Adrenal gland (tissue), 9 donors: ENCODE measurements around the gene KRABD2.

Experiments used
- DNase-seq, 7 donors: peaks; one replicate each; pipeline ENCODE4 v3.0.0-alpha.2; 2019 to 2020
- H3K27ac ChIP-seq, 5 donors: fragments of 200-600 bp; sonication (generic) in 4 of 5; 1 replicate in 3 of 5; 2 replicates in 2 of 5; pipeline versions ENCODE4 v1.5.1 to v1.8.0; 2016 to 2020; ENCODE audit warnings: mild to moderate bottlenecking in 1 of 5
- H3K27me3 ChIP-seq: fragments of 200-600 bp; 2 replicates; pipeline ENCODE4 v1.8.0; 2021
- H3K36me3 ChIP-seq, 2 donors: fragments of 200-600 bp; replicated peaks in 1 of 2; 1 replicate in 1 of 2; 2 replicates in 1 of 2; pipeline versions ENCODE4 v1.5.1 to v1.8.0; 2018 to 2022
- H3K4me1 ChIP-seq, 2 donors: fragments of 200-600 bp; replicated peaks in 1 of 2; 1 replicate in 1 of 2; 2 replicates in 1 of 2; pipeline versions ENCODE4 v1.5.1 to v1.8.0; 2018 to 2021
- H3K4me3 ChIP-seq, 4 donors: fragments of 200-600 bp; sonication (generic) in 3 of 4; one replicate each; pipeline ENCODE4 v1.5.1; 2016 to 2018
- H3K9me3 ChIP-seq, 3 donors: fragments of 200-600 bp; sonication (generic) in 1 of 3; replicated peaks in 1 of 3; 1 replicate in 2 of 3; 2 replicates in 1 of 3; pipeline versions ENCODE4 v1.5.1 to v1.8.0; 2016 to 2021
- POLR2A ChIP-seq, 2 donors: fragments of 450-650 bp; IDR thresholded peaks; one replicate each; pipeline ENCODE4 v1.6.1; 2017; ENCODE audit warnings: antibody characterized with exemption in 2 of 2, mild to moderate bottlenecking in 2 of 2, moderate library complexity in 1 of 2
- WGBS, 4 donors: extraction: QIAGEN DNeasy Blood & Tissue Kit in 2 of 4; methylation state at CpG; one replicate each; pipeline versions ENCODE4 v1.1.5 to v1.1.7; 2013 to 2017; 5-methylcytosine and 5-hydroxymethylcytosine counted together
- intact Hi-C, 2 donors: fragments of 100-400 bp; cut with DNase I; formaldehyde crosslinking; loops; one replicate each; pipeline versions ENCODE4 v1.14.1 to v1.15.0; 2022 to 2023
- TF ChIP-seq, protein P1 (sequence below), 6 experiments: fragments of 450-650 bp in 4 of 6; fragments of 200-600 bp in 2 of 6; sonication (generic) in 1 of 6; IDR thresholded peaks; 1 replicate in 5 of 6; 2 replicates in 1 of 6; pipeline versions ENCODE4 v1.5.1 to v1.8.0; 2016 to 2021; ENCODE audit warnings: antibody characterized with exemption in 6 of 6, mild to moderate bottlenecking in 2 of 6, moderate library complexity in 1 of 6
- donor health status: healthy with polysubstance abuse.
- donor health status: Bipolar disorder and iron deficiency.
- donor health status: DM: yes; HTN: yes; CAD: no.
- donor health status: DM: no; HTN: no; CAD: no.
- donor health status: DM: no; HTN: no; CAD: no.

Gene KRABD2

GRCh38 chr17:8368193-8368592 is 8.3 kb downstream of the KRABD2 start:
- intact Hi-C loops = no loop called here
- TF ChIP-seq POLR2A (IDR thresholded peaks at IDR 0.05) = no peak
- TF ChIP-seq, protein P1, sequence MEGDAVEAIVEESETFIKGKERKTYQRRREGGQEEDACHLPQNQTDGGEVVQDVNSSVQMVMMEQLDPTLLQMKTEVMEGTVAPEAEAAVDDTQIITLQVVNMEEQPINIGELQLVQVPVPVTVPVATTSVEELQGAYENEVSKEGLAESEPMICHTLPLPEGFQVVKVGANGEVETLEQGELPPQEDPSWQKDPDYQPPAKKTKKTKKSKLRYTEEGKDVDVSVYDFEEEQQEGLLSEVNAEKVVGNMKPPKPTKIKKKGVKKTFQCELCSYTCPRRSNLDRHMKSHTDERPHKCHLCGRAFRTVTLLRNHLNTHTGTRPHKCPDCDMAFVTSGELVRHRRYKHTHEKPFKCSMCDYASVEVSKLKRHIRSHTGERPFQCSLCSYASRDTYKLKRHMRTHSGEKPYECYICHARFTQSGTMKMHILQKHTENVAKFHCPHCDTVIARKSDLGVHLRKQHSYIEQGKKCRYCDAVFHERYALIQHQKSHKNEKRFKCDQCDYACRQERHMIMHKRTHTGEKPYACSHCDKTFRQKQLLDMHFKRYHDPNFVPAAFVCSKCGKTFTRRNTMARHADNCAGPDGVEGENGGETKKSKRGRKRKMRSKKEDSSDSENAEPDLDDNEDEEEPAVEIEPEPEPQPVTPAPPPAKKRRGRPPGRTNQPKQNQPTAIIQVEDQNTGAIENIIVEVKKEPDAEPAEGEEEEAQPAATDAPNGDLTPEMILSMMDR (IDR thresholded peaks at IDR 0.05) = no peak

DNA sequence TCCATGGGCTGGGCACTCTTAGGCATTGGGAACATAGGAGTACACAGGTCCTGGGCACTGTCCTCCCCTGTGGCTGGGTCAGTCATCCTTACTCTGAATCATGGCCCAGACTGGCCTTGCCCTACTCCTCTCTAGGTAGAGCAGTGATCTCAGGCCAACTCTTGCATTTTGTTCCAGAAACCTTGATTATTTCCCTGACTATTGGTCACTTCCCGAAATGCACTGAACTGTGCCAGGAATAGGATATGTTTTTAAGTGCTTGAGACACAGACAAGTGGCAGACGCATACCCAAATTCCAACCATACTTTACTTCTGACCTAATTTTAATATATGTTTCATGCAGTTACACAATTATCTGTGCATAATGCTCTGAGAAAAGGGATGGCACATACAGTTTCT is 10.3 kb downstream of the KRABD2 start:
- DNase-seq = peak; percentile 60 to 92 (median 85)
- Histone ChIP-seq H3K36me3 (peaks cover 0 to 13% of the 10 kb centered on the region in 2 donors), H3K27me3 (no peaks in the 10 kb centered on the region), H3K4me3 (no peak overlapping the region), H3K4me1 (peaks cover 4 to 5% of the 10 kb centered on the region in 2 donors), H3K27ac (peak overlapping the region in 4 of 5 donors; percentile 15 to 79 (median 65)), H3K9me3 (no peaks in the 10 kb centered on the region)
- TF ChIP-seq, protein P1 (IDR thresholded peaks at IDR 0.05) = no peak
- no peak for TF ChIP-seq POLR2A (IDR thresholded peaks at IDR 0.05)
- intact Hi-C loops = no loop called here
- 32 to 40% (median 35%) methylated on average over 2 of the region's 2 CpGs for WGBS, 4 donors

More at GRCh38 chr17:8368193-8368592, 8.3 kb downstream of the KRABD2 start:
- H3K9me3 ChIP-seq = no peaks in the 10 kb centered on the region
- 58 to 79% (median 70%) methylated on average over 3 of the region's 3 CpGs for WGBS, 4 donors
- H3K27ac ChIP-seq = no peak overlapping the region
- peaks cover 4 to 5% of the 10 kb centered on the region in 2 donors for H3K4me1 ChIP-seq
- H3K27me3 ChIP-seq = no peaks in the 10 kb centered on the region
- peaks cover 0 to 13% of the 10 kb centered on the region in 2 donors for H3K36me3 ChIP-seq
- DNase-seq = no peak
- H3K4me3 ChIP-seq = no peak overlapping the region

DNA sequence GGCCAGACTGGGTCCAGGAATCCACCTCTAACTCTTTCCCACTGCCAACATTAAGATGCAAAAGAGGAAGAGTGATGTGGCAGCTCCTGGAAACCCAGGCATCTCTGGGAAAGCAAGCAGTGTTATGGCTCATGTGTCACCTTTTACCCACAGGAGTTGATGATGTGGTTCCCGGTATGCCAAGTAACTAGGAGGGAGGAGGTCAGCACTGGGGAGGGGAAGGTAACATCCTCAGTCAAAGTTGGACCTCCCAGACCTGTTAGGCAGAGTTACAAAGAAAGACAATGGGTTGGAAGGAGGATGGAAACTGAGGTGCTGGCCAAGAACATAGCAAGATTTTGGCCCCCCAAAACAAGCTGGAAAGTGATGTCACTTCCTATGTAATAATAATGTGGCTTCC is 11.4 kb downstream of the KRABD2 start:
- H3K36me3 ChIP-seq = peaks cover 0 to 13% of the 10 kb centered on the region in 2 donors
- no peak overlapping the region for H3K4me3 ChIP-seq
- H3K9me3 ChIP-seq = no peaks in the 10 kb centered on the region
- intact Hi-C loops = no loop called here
- TF ChIP-seq, protein P1 (IDR thresholded peaks at IDR 0.05) = no peak
- no peak for TF ChIP-seq POLR2A (IDR thresholded peaks at IDR 0.05)
- peaks cover 4 to 5% of the 10 kb centered on the region in 2 donors for H3K4me1 ChIP-seq
- H3K27me3 ChIP-seq = no peaks in the 10 kb centered on the region
- peak in 1 of 7 donors; percentile 41 for DNase-seq
- H3K27ac ChIP-seq = peak overlapping the region in 2 of 5 donors; percentile 3 to 60
- 62 to 76% (median 71%) methylated on average over 1 of the region's 1 CpG for WGBS, 4 donors

DNA sequence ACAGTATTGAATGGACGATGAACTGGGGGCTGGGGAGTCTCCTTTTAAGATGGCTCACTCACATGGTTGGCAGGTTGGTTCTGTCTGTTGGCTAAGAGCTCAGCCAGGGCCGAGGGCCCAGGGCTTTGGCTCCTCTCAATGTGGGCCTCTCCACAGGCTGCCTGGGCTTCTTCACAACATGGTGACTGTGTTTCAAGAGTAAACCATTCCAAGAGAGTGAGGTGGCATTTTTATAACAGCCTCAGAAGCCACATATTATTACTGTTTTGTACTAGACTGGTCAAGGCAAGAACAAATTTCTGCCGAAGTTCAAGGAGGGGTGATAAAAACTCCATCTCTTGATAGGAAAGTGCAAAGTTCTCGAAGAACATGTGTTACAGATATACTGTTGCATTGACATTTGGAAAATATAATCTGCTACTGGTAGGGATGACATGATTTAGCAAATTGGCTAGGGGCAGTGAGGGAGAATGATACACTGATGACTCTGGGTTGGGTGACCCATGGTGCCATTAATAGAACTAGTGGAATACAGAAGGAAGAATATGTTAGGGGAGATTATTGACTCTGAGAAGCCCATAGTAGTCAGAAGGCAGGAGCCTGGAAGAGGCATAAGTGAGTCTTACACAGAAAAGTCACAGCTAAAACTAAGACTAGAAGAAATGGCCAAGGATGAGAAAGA is 13.7 kb downstream of the KRABD2 start:
- TF ChIP-seq, protein P1 (IDR thresholded peaks at IDR 0.05) = no peak
- TF ChIP-seq POLR2A (IDR thresholded peaks at IDR 0.05) = no peak
- Histone ChIP-seq H3K36me3 (no peaks in the 10 kb centered on the region), H3K27ac (no peak overlapping the region), H3K4me3 (no peak overlapping the region), H3K27me3 (no peaks in the 10 kb centered on the region), H3K4me1 (peaks cover 4 to 5% of the 10 kb centered on the region in 2 donors), H3K9me3 (no peaks in the 10 kb centered on the region)
- intact Hi-C loops = no loop called here
- WGBS, 4 donors = 81 to 93% (median 91%) methylated on average over 3 to 4 of the region's 4 CpGs
- no peak for DNase-seq
